K562 (cell line): ENCODE data around the gene ATXN7L1. TPM values are rescaled to one million over a fixed set of nuclear protein-coding genes. Genes with fewer than 3 reads are reported as not detected.

Source experiments
- ATAC-seq: fragments of 200-7000 bp; cut with Tn5 transposase; 3 replicates; pipeline ENCODE4 v1.9.1; 2020; ENCODE audit warnings: moderate library complexity
- BruUV-seq: library from RNA; stranded (reverse); fragments of 400-500 nt; replicated peaks from 2 replicates; lab custom pipeline; 2021; lab: Mats Ljungman, UMichigan
- CTCF ChIA-PET: fragments of 300-600 bp; formaldehyde crosslinking; extraction: SDS; loops from one replicate; lab custom pipeline; 2021; ENCODE audit warnings: low intra/inter-chr PET ratio; lab: Yijun Ruan, JAX
- POLR2A ChIA-PET: fragments of 300-600, 350-650 bp; sonication (Branson Sonifier 250); formaldehyde crosslinking; extraction: SDS; loops from one replicate; lab custom pipeline; 2021; ENCODE audit warnings: antibody characterized with exemption, inconsistent platforms; lab: Yijun Ruan, JAX
- DNase-seq, 4 experiments: peaks; one replicate each; pipeline versions ENCODE4 v3.0.0 to v3.0.0-alpha.2; 2011 to 2018; ENCODE audit warnings: low spot score in 3 of 4, mixed read lengths in 3 of 4; ENCODE audit errors: extremely low read depth in 1 of 4
- FAIRE-seq: peaks from 2 replicates; lab custom pipeline; 2011; peaks lifted over from hg19 to GRCh38; lab: Jason Lieb, UNC
- H2AFZ ChIP-seq: 2 replicates; pipeline ENCODE4 v1.6.0; 2011; ENCODE audit warnings: low read depth, low read length, control low read depth, inconsistent platforms
- H3K27ac ChIP-seq: fragments of 200-600 bp; 3 replicates; pipeline ENCODE4 v1.8.0; 2011; ENCODE audit warnings: low read depth, mild to moderate bottlenecking, control low read depth, inconsistent platforms, low read length, moderate library complexity, mixed read lengths; ENCODE audit errors: extremely low read depth
- H3K27me3 ChIP-seq, 2 experiments: fragments of 300-600 bp in 1 of 2; 2 replicates in 1 of 2; 3 replicates in 1 of 2; pipeline versions ENCODE4 v1.6.0 to v1.8.0; 2011; ENCODE audit warnings: inconsistent platforms in 2 of 2, low read length in 2 of 2, mild to moderate bottlenecking in 1 of 2, mixed read lengths in 1 of 2, moderate library complexity in 1 of 2; ENCODE audit not compliant: control insufficient read depth in 2 of 2, insufficient read depth in 2 of 2
- H3K36me3 ChIP-seq: fragments of 300-600 bp; 3 replicates; pipeline ENCODE4 v1.8.0; 2011; ENCODE audit warnings: mild to moderate bottlenecking, low read length, inconsistent platforms; ENCODE audit not compliant: control insufficient read depth, insufficient read depth
- H3K4me1 ChIP-seq, 2 experiments: fragments of 200-600 bp in 1 of 2; replicated peaks in 1 of 2; 2 replicates in 1 of 2; 3 replicates in 1 of 2; pipeline versions ENCODE4 v1.5.1 to v1.8.0; 2011; ENCODE audit warnings: inconsistent platforms in 2 of 2, low read length in 2 of 2, mild to moderate bottlenecking in 1 of 2, mixed read lengths in 1 of 2, moderate library complexity in 1 of 2; ENCODE audit not compliant: control insufficient read depth in 2 of 2, insufficient read depth in 2 of 2
- H3K4me2 ChIP-seq: 2 replicates; pipeline ENCODE4 v1.6.1; 2011; ENCODE audit warnings: low read length, control low read depth, inconsistent platforms, mixed read lengths; ENCODE audit not compliant: insufficient read depth
- H3K4me3 ChIP-seq: fragments of 200-600 bp; sonication (generic), shearing (Covaris generic); 2 replicates; pipeline ENCODE4 v1.5.1; 2016; ENCODE audit warnings: control low read depth, inconsistent platforms
- H3K79me2 ChIP-seq: fragments of 200-600 bp; 3 replicates; pipeline ENCODE4 v1.8.0; 2011; ENCODE audit warnings: low read length, inconsistent platforms; ENCODE audit not compliant: control insufficient read depth, insufficient read depth
- H3K9ac ChIP-seq, 2 experiments: 2 replicates each; pipeline versions ENCODE4 v1.6.0 to v1.6.1; 2011; ENCODE audit warnings: low read depth in 2 of 2, low read length in 2 of 2, control low read depth in 1 of 2, inconsistent platforms in 1 of 2, mild to moderate bottlenecking in 1 of 2, mixed read lengths in 1 of 2; ENCODE audit not compliant: insufficient read depth in 1 of 2
- H3K9me1 ChIP-seq: one replicate; pipeline ENCODE4 v1.6.0; 2011; ENCODE audit warnings: inconsistent platforms, mild to moderate bottlenecking, low read length, moderate library complexity; ENCODE audit not compliant: control insufficient read depth, insufficient read depth
- H3K9me3 ChIP-seq: replicated peaks from 2 replicates; pipeline ENCODE4 v1.5.1; 2011; ENCODE audit warnings: low read depth, low read length, inconsistent platforms; ENCODE audit not compliant: control insufficient read depth, insufficient read depth
- H4K20me1 ChIP-seq: replicated peaks from 2 replicates; pipeline ENCODE4 v1.6.1; 2011; ENCODE audit warnings: low read length, inconsistent platforms, mixed read lengths; ENCODE audit not compliant: control insufficient read depth, insufficient read depth
- CREB3 ChIP-seq: fragments of 450-650 bp; conservative IDR thresholded peaks from 2 replicates; pipeline ENCODE4 v1.6.1; 2016; ENCODE audit warnings: missing genetic modification characterization, low read depth, mild to moderate bottlenecking, missing compliant biosample characterization, moderate library complexity
- MAFF ChIP-seq: IDR thresholded peaks from 2 replicates; pipeline ENCODE4 v1.6.1; 2012; ENCODE audit warnings: low read length, improper control_type of control experiment
- TCFL5 ChIP-seq: fragments of 250-450 bp; sonication (Bioruptor Pico); conservative IDR thresholded peaks from 2 replicates; pipeline ENCODE4 v1.6.1; 2021; ENCODE audit warnings: mild to moderate bottlenecking, moderate library complexity, matching md5 sums
- TSHZ1 ChIP-seq: fragments of 250-450 bp; sonication (Bioruptor Pico); IDR thresholded peaks from 2 replicates; pipeline ENCODE4 v1.4.0; 2020; ENCODE audit warnings: mild to moderate bottlenecking, moderate library complexity
- ZNF311 ChIP-seq: fragments of 250-450 bp; sonication (Bioruptor Pico); IDR thresholded peaks from 2 replicates; pipeline ENCODE4 v1.4.0; 2020; ENCODE audit warnings: mild to moderate bottlenecking, moderate library complexity
- ZNF589 ChIP-seq: fragments of 200-800 bp; sonication (Bioruptor generic); IDR thresholded peaks from 2 replicates; pipeline ENCODE4 v1.6.1; 2016; ENCODE audit warnings: low read depth, missing genetic modification characterization, missing compliant biosample characterization
- ZNF740 ChIP-seq, 3 experiments: fragments of 200-800 bp in 1 of 3; sonication (Bioruptor generic) in 1 of 3; sonication (generic) in 1 of 3; formaldehyde crosslinking in 1 of 3; IDR thresholded peaks; 2 replicates each; pipeline versions ENCODE4 v1.6.1 to v1.8.0; 2016 to 2022; ENCODE audit warnings: mild to moderate bottlenecking in 2 of 3, missing compliant biosample characterization in 2 of 3, missing genetic modification characterization in 2 of 3, missing genetic modification reagents in 1 of 3
- ZNF780A ChIP-seq: fragments of 250-450 bp; sonication (Bioruptor Pico); IDR thresholded peaks from 2 replicates; pipeline ENCODE4 v1.5.0; 2021; ENCODE audit warnings: mild to moderate bottlenecking
- ZSCAN29 ChIP-seq: fragments of 450-650 bp; IDR thresholded peaks from 2 replicates; pipeline ENCODE4 v1.6.1; 2017
- WGBS: fragments of 100-300 bp; shearing (Covaris generic); methylation state at CpG from one replicate; pipeline ENCODE4 v1.1.6; 2016; ENCODE audit warnings: low coverage, mixed read lengths; ENCODE audit not compliant: insufficient coverage; ENCODE audit errors: missing lambda C conversion rate; 5-methylcytosine and 5-hydroxymethylcytosine counted together
- in situ Hi-C: fragments of 300-500 bp; cut with MboI; formaldehyde crosslinking; loops from 4 replicates; pipeline ENCODE4 v1.15.0; 2018; ENCODE audit warnings: inconsistent platforms, mixed read lengths
- intact Hi-C: fragments of 100-400 bp; cut with micrococcal nuclease; formaldehyde crosslinking; loops from 2 replicates; pipeline ENCODE4 v1.14.2; 2022
- polyA plus RNA-seq, 8 experiments: library from polyadenylated mRNA; depleted of rRNA in 4 of 8; stranded (reverse) in 5 of 8; unstranded in 3 of 8; fragments of >200 nt; fragmentation: Nextera tagmentation in 2 of 8; fragmentation: Illumina TruSeq in 1 of 8; extraction: Ambion mirVana in 2 of 8; extraction: Trizol in 1 of 8; gene quantifications; 2 replicates each; pipeline versions ENCODE4 v1.2.1 to v1.2.3, GENCODE V29; 2011 to 2014; ENCODE audit warnings: inconsistent platforms in 1 of 8, missing spikeins in 1 of 8
- total RNA-seq, 7 experiments: library from RNA; depleted of rRNA in 6 of 7; stranded (reverse); fragments of >200 nt in 6 of 7; fragmentation: Illumina TruSeq in 2 of 7; extraction: Trizol in 2 of 7; gene quantifications; 2 replicates each; pipeline versions ENCODE4 v1.2.1 to v1.2.3, GENCODE V29; 2011 to 2021; ENCODE audit warnings: low replicate concordance in 1 of 7

The ATXN7L1 gene
- total and polyA plus RNA-seq, 9 of the 15 experiments (the other 6 are each of a cell fraction or from before 2014, with no cell fraction given): 6.6 to 13.7 (median 10.7) TPM

- POLR2A ChIA-PET: interaction anchor here (0.6 to 1.2 kb wide), 3 partner anchors 11 to 1606 kb away, joined by 3 read pairs; no protein-coding TSS in a partner anchor
- 0 out of 2 replicates have a peak, but pooled peaks cover 5% of the 10 kb centered on the region for H4K20me1 ChIP-seq
Measured at GRCh38 chr7:105672801-105673200, 203.6 kb downstream of the ATXN7L1 start.

GRCh38 chr7:105666324-105666723 is 210.1 kb downstream of the ATXN7L1 start:
- Histone ChIP-seq H3K27ac (no peak overlapping the region), H3K36me3 (no peaks in the 10 kb centered on the region), H3K27me3 (peaks cover 4 to 7% of the 10 kb centered on the region in 2 experiments; a peak in 2 of 5 replicates), H3K9me1 (no peaks in the 10 kb centered on the region), H3K9me3 (no peaks in the 10 kb centered on the region), H2AFZ (no peak overlapping the region), H3K4me3 (no peak overlapping the region), H3K9ac (no peak overlapping the region), H3K4me1 (peaks cover 10 to 11% of the 10 kb centered on the region in 2 experiments; a peak in 4 of 5 replicates), H4K20me1 (peaks cover 9% of the 10 kb centered on the region), H3K79me2 (no peaks in the 10 kb centered on the region), H3K4me2 (no peak overlapping the region)
- WGBS: 25% methylated on average over 1 of the region's 1 CpG
- intact Hi-C loops: no loop called here
- CTCF ChIA-PET: no interaction called here
- no peak for DNase-seq
- no peak for FAIRE-seq
- in situ Hi-C loops: no loop called here
- no TSS peak for BruUV-seq
- POLR2A ChIA-PET: no interaction called here
- ATAC-seq: no peak
- TF ChIP-seq ZNF589 (CRISPR knock-in tag) (no peak), TCFL5 (CRISPR knock-in tag) (no peak), TSHZ1 (CRISPR knock-in tag) (no peak), ZNF311 (CRISPR knock-in tag) (no peak), ZNF740 (CRISPR knock-in tag; IDR thresholded peaks at IDR 0.05) (no peak), ZNF740 (tag; IDR thresholded peaks at IDR 0.05) (no peak), ZSCAN29 (no peak), CREB3 (no peak), ZNF780A (no peak)

More at GRCh38 chr7:105672801-105673200, 203.6 kb downstream of the ATXN7L1 start:
- in situ Hi-C loops: no loop called here
- Histone ChIP-seq H3K36me3 (no peaks in the 10 kb centered on the region), H3K27ac (no peak overlapping the region), H3K9ac (no peak overlapping the region), H3K27me3 (peaks cover 5 to 11% of the 10 kb centered on the region in 2 experiments; a peak in 3 of 5 replicates), H3K9me3 (no peaks in the 10 kb centered on the region), H3K4me1 (peaks cover 0 to 7% of the 10 kb centered on the region in 2 experiments; a peak in 2 of 5 replicates), H3K4me2 (no peak overlapping the region), H3K79me2 (no peaks in the 10 kb centered on the region), H2AFZ (no peak overlapping the region), H3K9me1 (no peaks in the 10 kb centered on the region), H3K4me3 (no peak overlapping the region)
- no peak for FAIRE-seq
- CTCF ChIA-PET: no interaction called here
- ATAC-seq: no peak
- DNase-seq: no peak
- 7% methylated on average over 2 of the region's 2 CpGs for WGBS
- TF ChIP-seq MAFF: no peak
- intact Hi-C loops: no loop called here
- no TSS peak for BruUV-seq
